GM19452 (cell line): ENCODE measurements around the gene CCDC102B.
A peak's percentile ranks its signal among the peaks of the same experiment; 100 is the strongest.
"Not testable (repeated sequence)": the region's sequence is repeated elsewhere in the genome, so short reads cannot be mapped to it uniquely, and the experiment has no call there.

Experiments
- ATAC-seq: cut with Tn5 transposase; IDR thresholded peaks from one replicate; pipeline ENCODE4 v1.9.1; 2021; ENCODE audit not compliant: unreplicated experiment

The CCDC102B gene

DNA sequence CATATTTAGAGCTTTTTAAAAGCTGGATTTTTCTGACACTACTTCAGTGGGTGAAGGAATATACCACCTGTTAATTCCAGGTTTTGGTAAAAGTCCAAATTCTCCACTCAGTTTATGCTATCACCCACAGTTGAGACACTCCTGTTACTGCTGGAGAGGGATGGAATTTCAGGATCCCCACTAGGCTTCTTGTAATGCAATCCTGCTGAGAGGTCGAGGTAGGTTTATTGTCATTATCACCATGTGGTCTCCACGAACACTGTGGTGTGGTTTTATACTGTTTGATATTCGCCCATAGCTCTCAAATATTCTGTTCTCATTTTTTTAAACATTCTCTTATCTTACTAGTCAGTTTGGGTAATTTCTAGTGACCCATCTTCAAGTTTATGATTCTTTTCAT, 167.9 kb downstream of the CCDC102B start:
- no peak for ATAC-seq

DNA sequence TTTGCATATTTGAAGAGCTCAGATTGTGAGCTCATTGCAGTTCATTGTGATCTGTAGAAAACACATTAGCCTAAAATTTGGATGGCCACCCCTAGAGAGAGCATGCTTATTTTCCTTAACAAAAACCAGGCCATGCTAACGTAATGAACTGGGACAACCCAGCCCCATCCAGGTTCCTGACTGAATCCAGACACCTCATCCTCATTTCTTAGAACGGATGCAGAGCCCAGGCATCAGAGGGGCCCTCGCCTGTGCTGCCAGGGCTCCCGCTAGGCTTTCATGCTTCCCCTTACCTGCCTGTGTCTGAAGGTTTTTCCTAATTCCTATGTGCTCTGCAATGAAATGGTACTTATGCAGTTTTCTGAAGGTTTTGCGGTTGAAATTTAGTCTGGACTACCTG, 171.1 kb downstream of the CCDC102B start:
- no peak for ATAC-seq

DNA sequence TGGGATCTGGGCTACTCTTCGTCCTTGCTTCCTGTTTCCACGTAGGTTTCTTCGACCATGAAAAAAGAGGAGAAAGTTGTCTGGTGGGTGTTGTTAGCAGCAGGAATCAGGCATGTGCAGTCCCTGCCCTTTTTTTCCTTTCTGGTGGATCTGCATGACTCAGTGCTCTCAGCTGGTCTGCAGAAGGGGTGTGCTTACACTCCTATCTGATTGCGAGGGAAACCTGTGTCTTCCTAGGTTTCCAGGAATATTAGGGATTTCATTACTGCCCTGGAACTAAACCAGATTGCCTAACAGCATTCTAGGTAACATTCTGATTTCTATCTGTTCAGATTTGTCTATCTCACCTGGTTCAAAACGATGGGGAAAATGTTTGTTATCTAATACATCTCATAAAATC, 174.3 kb downstream of the CCDC102B start:
- ATAC-seq, result no peak

DNA sequence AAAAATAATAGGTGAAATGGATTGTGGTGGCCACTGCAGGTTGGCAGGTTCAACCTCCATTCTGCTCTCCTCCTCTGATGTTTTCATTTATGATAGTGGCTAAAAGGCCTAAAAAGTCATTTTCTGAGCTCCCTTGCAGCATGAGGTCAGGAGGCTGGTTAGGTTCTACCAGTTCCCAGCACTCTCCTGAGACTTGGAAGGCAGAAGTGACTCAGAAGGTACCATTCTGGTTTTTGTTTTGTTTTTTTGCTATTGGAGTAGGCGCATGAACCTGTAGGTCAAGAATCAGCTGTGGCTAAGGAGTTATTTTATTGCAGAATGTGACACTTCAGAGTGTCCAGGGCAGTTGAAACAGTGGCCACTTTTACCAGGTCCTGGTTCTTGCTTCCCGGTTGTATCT, 181.9 kb downstream of the CCDC102B start:
- ATAC-seq, result no peak

DNA sequence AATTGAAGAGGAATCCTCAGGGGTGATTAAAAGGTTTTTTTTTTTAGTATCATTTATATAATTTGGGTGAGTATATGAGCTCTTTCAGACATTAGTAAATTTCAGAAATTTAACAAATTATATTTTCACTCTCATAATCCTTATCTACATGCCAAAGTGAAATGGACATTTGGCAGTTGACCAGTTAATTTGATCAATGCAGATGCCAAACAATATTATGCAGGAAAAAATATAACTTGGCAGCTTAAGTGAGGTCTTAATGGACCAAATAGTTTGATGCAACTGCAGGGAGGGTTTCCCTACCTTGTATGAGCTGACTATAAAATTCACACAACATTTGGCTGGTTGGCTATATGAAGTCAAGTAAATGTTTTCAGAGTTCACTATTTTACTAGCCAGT, 185.2 kb downstream of the CCDC102B start:
- no peak for ATAC-seq

DNA sequence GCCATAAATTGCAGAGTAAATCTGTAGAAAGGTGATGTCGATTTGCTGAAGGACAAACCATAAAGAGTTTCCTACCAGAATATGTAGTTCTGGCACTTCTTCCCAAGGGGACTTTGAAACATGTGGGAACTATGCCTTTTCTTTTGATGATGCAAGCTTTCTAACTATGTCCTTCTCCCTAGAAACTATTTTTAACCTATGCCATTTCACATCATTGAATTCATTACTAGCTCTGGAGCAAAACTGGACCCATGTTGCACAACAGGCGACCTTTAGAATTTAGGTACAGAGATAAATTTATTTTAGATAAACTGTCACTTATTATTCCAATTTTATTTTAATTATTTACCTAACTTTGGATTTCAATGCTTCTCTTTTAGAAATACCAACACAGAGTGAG, 186.5 kb downstream of the CCDC102B start:
- ATAC-seq, result no peak

DNA sequence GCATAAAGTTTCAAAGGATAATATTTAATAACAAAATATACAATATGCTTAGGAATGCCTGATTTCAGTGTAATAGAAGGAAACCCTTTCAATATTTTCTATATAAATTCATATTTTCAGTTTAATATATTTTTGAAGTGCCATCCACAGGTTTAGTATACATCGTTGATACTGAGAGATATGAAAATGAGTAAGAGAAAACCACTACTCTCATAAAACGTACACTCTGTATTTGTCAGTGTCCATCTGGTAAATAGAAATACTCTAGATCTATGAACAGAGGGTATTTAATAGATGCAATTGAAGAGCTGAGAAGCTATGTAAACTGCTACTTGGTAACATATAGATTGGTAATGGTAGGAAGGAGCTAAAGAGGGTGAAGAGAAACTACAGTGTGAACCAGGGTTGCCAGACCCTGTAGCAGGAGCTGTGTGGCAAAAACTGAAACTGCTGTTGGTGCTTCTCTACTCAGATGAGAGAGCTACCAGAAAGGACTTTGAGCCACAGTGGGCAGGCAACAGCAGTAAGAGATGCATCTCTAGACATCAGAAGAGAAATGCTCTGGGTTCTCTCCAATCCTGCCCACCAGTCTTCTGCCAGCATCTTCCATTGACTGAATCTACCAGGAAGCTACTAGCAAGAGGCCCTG, 187.4 kb downstream of the CCDC102B start:
- ATAC-seq, result peak; percentile 58

DNA sequence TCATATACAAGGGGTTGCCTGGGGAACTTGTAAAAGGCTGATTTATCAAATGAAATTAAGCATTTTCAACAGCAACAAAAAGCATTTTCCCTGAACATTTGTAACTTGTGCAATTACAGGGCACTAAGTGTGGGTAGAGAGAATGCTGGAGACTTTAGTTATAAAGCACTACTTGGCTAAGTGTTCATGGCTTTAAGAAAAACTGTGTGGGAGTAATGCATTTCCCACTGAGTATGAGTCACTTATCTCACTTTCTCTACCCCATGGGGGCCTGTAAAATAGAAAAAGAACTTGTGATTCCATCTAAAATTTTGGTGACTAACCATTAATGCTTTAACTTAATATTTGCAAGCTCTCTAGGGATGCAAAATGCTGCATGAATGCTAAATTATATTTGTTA, 193.4 kb downstream of the CCDC102B start:
- no peak for ATAC-seq

DNA sequence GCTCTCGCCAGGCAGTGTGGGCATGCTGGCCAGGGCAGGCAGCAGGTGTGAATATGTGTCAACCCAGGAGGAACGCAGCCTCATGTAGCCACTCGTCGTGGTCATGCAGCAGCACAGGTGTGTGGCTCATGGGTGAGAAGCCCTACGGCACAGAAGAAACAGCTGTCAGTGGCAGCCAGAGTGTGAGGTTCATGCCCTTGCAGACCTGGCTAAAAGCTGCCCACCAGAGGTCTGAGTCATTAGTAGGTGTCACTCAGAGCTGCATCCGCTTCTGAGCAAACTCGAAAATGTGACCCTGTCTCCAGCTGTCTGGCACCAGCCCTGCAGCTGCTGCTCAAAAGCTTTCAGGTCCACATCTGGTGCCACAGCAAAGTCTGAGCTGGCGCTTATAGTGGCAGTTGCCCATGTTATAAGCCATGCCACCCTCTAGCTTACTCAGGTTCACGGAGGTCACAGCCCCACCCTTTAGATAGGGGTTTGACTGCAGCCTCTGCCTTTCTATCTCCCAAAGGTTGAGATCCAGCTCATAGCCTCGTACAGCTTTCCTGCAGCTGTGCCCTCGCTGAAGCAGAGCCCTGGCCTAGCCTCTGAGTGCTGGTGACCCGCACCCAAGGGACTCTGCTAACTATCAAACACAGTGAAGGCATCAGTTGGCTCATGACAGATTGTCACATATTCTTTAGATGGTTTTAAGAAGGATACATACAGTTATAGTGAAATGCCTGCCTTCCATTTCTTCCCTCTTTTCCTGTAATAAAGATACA, 195.0 kb downstream of the CCDC102B start:
- peak; percentile 60 for ATAC-seq

DNA sequence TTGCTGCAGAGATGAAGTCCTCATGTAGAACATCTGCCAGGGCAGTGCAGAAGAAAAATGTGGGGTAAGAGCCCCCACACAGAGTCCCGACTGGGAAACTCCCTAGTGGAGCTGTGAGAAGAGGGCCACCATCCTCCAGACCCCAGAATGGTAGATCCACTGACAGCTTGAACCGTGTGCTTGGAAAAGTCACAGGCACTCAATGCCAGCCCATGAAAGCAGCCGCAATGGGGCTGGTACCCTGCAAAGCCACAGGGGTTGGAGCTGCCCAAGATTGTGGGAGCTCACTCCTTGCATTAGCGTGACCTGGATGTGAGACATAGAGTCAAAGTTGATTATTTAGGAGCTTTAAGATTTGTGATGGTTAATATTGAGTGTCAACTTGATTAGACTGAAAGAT, 197.8 kb downstream of the CCDC102B start:
- no peak for ATAC-seq

DNA sequence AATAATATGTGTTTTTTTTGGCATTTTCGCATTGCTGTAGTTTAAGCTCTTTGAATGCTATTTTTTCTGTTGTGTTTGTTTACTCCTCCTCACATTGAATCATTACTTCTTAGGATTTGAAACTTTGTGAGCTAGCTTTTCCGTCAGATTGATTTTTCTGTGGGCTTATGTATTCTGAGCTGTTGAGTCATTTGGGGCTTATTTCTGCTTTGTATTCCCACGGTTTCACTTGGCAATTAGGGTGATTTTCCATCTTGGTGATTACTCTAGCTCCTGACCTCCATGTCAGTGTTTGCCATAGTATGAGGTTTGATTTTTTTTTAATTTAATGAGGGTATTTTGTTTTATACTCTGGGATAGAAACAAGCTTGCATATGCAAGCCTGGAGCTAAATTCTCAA, 200.0 kb downstream of the CCDC102B start:
- ATAC-seq, result no peak

DNA sequence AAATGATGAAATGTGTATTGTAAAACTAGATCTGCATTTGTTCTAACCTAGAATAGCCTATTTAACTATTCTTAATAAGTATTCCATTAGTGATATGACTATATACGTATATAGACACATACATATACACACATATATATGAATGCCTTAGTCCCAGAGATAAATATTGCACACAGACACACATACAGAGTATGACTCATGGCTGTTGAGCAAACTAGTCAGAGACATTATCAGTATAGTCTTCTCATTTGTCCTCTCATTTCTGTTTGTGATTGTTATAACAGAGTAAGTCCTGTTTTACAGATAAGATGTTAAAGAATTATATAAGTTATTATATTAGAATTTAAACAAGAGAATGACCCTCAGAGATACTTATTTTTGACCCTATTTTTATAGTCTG, 202.5 kb downstream of the CCDC102B start:
- no peak for ATAC-seq

DNA sequence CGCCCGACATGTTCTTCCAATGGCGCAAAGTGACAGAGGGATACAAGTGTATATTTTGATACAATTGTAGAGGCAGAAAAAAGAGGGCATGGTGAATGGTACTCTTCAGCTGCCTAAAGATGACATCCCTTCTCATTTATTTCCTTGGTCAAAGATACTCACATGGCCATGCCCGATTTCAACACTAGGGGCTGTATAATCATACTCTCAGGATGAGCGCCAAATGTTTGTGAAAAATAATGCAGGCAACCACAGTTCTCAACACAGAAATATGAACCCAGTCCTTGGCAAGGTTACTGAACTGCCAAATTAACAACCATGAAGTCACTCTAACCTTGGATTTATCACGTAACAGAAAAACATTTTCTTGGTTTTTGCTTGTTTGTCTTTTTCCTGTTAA, 204.4 kb downstream of the CCDC102B start:
- ATAC-seq, result no peak

DNA sequence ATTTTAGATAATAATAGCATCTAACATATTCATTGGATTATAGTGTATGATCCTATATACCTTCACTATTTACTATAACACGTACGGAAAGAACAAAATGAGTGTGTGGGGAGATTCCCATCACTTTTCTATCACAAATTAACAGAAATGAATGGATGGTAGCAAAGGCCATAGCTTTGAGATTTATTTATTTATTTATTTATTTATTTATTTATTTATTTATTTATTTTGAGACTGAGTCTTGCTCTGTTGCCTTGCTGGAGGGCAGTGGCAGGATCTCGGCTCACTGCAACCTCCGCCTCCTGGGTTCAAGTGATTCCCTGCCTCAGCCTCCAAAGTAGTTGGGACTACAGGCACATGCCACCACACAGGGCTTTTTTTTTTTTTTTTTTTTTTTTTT, 208.3 kb downstream of the CCDC102B start:
- ATAC-seq, result not testable (repeated sequence)

DNA sequence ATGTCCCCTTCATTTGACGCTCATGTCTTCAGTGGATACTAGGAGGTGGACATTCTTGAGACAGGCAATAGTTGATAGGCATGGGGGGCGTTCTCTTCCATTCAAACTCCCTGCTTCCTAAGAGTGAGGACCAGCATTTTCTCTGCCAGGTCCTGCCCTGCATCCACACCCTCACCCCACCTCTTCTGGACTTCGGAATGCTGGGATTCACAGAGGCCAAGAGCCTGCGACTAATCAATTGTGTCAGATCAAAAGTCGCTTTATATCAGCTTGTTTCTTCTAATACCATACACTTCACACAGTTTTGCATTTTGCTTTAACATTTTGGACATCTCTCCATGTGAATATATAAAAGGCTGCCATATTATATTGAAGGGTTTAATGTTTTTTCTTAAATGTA, 210.7 kb downstream of the CCDC102B start:
- no peak for ATAC-seq

DNA sequence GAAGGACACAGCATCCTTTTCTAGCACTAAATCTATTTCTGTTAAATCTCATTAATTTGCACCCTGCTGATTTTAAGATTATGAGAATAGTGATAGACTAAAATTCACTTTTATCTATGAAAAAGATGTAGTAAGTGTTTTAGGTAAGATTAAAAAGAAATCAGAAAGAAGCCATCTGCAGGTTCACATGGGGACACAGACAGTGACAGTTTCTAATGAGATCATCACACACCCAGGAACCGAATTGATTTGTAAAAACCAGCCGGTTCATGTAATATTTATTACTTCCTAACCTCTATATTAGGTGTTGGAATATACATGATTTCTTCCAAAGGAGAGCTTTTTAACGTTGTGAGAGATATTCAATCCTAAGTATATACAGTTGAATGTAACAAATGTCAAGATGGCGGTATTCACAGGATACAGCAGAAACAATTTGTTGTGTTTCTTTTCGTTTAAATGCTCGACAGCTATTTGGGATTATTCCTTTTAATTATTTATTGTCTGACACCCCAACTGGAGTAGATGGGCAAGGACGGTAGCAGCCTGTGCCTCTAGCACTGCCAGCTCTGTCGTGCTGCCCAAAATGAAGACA, 223.4 kb downstream of the CCDC102B start:
- ATAC-seq, result no peak

DNA sequence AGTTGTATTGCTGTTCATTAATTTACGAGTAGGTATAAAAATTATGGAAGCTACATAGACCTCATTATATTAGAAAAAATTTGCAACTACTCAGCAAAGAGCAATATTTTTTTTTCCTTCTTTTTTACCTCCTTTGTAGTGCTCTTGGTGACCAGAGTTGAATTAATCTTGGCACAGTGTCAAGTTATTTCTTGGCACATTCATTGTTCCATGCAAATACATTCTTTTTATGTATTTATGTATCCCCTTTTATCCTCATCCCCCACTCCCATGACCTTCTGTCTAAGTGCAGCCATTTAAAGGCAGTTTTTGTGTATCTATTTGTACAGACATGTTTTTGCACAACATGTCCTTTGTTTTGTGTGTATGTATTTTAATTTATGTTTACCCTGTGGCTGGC, 224.5 kb downstream of the CCDC102B start:
- no peak for ATAC-seq

DNA sequence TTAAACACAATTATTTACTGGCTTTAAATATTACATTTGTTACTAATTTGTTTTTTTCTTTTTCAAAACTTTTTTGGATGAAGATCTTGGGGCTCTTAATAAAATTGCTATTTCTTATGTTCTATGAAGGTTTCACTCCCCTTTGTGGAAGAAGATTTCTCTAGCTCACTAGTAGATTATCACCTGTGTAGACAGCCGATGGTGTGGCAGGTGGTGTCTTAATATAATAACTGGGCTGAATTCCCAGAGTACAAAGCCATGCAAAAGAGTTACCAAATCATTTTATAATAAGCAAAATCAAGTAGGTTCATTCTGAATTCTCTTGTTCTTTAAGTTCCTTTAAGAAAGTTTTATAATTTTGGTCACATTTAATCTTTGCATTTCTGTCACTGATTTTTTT, 233.7 kb downstream of the CCDC102B start:
- ATAC-seq, result no peak

DNA sequence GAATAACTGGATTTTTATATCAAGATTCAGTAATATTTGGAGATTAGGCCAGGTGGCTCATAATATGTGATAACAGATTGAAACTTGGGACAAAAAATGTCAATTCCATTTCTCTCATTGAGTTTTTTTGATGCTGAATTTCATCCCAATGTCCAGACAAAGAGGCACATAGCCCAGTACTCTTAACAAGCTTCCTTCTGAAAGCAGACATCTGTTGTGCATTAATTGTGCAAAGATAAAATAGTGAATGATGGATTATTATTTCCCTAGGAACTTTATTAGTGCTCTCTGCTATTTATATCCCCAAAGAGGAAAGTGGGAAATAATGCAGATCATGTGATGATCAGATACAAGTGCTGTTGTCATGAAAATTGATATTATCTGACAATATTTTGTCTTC, 234.1 kb downstream of the CCDC102B start:
- no peak for ATAC-seq

DNA sequence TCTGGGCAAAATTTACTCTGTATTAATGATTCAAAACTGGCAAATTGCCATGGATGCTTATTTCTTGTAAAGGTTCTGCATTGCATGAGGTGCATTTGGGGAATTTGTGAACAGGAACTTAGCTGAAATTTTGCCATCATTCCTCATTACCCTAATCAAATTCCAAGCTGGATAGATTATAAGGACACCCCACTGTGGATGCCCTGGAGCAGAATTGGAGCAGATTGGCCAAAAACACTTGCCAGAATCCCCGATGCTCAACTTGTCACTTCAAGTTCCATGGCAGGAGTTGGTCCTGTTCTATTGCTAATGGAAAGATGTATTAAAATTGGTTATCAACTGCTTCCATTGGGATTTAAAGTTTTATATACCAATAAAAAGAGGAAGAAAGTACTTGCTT, 237.9 kb downstream of the CCDC102B start:
- ATAC-seq, result no peak

DNA sequence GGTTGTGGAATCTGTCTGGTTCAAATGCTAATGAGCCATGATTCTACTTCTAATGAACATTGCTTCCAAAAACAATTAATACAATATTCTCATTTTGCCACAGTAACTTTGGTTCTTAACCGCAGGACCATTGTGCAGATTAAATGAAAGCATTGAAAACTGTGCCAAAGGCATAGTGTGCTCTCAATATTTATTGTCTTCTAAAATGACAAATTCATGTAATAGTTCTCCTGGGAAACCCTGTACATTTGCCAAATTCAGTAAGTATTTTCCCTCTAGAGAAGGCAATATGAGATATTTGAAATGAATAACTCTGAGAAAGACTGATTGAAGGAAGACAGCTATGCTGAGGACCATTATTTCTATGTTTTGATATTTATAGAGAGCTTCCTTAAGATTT, 246.3 kb downstream of the CCDC102B start:
- no peak for ATAC-seq

DNA sequence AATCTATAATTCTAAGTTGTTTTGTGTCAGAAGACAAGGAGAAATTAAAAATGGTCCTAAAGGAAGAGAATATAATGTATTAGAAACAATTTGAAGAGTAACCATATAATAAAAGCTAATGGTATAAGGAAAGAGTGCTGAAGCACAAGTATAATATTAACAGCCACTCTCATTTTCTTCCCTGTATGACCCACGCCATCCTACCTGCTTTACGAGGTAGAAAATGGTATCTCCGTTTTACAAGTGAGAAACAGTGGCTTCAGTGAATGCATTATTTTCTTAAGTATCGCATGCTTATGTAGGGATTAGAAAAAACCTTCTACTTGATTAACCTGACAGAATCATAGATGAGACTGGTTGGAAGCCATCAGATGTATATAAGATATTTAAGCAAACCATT, 266.2 kb downstream of the CCDC102B start:
- ATAC-seq, result no peak
